Jurkat, Clone E6-1 (cell line): Measurements from ENCODE around the gene SH3RF1.
"Not testable (repeated sequence)": the region's sequence is repeated elsewhere in the genome, so short reads cannot be mapped to it uniquely, and the experiment has no call there.

Source experiments
- DNase-seq: peaks from one replicate; pipeline ENCODE4 v3.0.0-alpha.2; 2011; ENCODE audit warnings: low read depth, low spot score
- H3K4me3 ChIP-seq: 2 replicates; pipeline ENCODE4 v1.5.1; 2011; ENCODE audit warnings: mild to moderate bottlenecking, low read length, control low read depth, moderate library complexity

Gene SH3RF1

DNA sequence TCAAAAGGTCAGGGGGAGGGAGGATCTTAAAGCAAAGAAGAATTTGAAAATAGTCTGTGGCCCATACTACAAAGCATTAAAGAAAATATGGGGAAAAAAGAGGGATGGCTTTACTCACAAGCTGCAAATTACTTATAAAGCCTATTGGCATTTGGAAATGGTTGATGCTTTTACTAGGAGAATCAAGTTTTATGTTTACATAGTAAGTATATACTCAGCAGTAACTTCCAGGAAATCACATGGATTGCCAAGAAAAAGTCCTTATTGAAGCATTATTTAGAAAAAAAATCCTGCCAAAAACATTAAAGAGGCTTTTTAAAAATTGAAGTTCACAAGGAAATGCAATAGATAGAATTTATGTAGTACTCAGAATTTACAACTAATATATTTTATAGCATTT lies 8.4 kb upstream of the SH3RF1 start:
- no peak overlapping the region for H3K4me3 ChIP-seq
- no peak for DNase-seq

DNA sequence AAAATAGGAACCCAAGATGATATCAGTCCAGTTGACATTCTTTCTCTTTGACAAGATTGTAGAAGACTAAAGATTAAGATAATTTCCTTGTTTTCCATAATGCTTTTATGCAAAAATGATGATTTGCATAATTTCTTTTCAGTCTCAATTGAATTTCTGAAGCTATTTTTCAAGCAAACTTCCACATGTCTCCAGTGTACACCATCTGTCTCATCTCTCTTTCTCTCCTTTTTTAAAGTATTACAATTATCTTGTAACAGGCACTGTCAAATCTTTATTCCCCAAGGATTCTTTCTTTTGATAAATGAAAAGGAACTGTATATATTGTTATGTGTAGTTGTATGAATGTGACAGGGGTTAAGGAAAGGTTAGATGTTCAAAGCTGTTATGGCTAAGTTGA lies 7.9 kb upstream of the SH3RF1 start:
- no peak for DNase-seq
- H3K4me3 ChIP-seq: no peak overlapping the region

DNA sequence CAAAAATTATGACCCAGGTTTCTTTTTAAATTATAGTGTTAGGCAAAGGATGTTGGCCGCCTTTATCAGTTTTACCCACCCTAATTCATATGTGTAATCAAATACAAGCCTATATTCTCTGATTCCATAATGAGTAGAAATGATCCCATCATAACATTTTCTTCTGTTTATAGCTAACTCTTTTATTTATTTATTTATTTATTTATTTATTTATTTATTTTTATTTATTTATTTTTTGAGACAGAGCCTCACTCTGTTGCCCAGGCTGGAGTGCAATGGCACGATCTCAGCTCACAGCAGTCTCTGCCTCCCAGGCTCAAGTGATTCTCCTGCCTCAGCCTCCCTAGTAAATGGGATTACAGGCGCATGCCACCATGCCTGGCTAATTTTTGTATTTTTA lies 7.1 kb upstream of the SH3RF1 start:
- not testable (repeated sequence) for DNase-seq

GRCh38 chr4:169275180-169275579 lies 4.4 kb upstream of the SH3RF1 start:
- DNase-seq: no peak

More for the DNA sequence above, 7.1 kb upstream of the SH3RF1 start:
- not testable (repeated sequence) for H3K4me3 ChIP-seq

GRCh38 chr4:169274033-169274432 lies 3.3 kb upstream of the SH3RF1 start:
- H3K4me3 ChIP-seq: no peak overlapping the region
- DNase-seq: no peak

More at GRCh38 chr4:169275180-169275579, 4.4 kb upstream of the SH3RF1 start:
- H3K4me3 ChIP-seq: no peak overlapping the region

GRCh38 chr4:169272265-169272886 lies 1.6 kb upstream of the SH3RF1 start:
- no peak overlapping the region for H3K4me3 ChIP-seq
- DNase-seq: no peak

GRCh38 chr4:169271692-169272007 lies 894 bp upstream of the SH3RF1 start:
- no peak overlapping the region for H3K4me3 ChIP-seq

GRCh38 chr4:169269916-169270809 lies 593 bp downstream of the SH3RF1 start:
- DNase-seq: peak; percentile 37
- peak overlapping the region; percentile 69 for H3K4me3 ChIP-seq

More at GRCh38 chr4:169271692-169272007, 894 bp upstream of the SH3RF1 start:
- DNase-seq: no peak

DNA sequence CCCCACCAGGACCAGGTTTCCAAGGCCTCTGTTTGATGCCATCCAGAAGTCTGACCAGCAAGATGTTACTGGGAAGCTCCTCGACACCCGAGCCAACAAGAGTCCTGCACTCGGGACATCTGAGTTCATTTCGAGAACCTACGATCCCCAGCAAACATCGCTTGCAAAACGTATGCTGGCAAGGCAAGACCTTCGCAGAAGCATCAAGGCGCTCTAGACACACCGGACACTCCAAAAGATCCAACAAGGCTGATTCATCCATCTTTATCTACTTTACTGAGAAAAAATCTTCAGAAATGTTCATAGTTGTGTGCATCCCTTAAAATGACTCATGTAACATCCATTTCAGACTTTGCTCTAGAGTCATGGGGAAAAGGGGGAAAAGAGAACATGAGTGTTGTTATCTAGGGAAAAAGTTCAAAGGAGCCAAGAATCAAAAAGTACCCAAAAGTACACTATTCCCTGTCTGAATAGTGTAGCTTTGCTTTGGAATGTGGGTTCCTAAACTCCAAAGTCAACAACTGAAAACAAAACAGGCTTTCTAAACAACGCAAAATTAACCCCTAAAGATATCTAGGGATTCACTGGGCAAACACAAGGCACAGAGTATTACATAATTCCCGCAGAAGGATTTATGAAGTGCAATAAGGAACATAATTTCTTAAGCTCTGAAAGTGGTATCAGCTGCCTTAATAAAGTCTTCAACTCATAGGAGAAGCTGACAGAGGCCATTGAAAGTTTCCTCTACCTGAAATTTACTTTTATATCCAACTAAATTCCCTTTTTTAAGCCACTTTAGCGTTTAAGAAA lies 1.6 kb downstream of the SH3RF1 start:
- H3K4me3 ChIP-seq: no peak overlapping the region
- no peak for DNase-seq

DNA sequence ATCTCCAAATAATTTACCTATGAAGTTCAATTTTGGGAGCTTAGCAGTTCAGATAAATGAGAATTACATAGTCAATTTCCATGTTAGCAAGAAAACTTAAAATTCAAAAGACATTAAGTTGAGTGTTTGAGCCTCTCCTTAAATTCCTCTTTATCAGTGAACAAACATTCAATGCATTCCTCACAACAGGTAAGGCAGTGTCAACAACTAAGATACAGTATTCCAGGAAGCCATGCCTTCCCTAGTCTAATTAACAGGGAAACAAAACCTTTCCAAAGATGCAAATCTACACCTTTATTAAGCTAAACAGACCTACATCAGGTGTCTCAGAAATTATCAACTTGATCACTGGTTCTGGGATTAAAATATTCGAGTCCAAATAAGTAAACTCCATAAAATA lies 3.7 kb downstream of the SH3RF1 start:
- H3K4me3 ChIP-seq: no peak overlapping the region
- DNase-seq: no peak

DNA sequence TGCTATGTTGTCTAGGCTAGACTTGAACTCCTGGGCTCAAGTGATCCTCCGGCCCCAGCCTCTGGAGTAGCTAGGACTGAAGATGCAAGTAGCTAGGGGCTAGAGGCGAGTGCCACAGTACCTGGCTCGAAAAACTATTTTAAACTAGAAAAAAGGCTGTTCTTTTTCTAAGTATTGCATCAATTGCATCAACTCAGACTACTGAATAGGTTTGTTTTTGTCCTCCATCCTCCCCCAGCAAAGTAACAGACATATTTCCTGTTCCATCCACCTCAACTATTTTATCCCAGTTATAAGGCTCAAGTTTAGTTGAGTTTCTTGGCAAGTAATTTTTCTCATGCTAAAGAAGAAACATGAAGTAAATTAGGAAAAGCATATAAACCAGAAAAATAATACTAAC lies 4.1 kb downstream of the SH3RF1 start:
- no peak overlapping the region for H3K4me3 ChIP-seq
- no peak for DNase-seq

- no peak for DNase-seq
- no peak overlapping the region for H3K4me3 ChIP-seq
Observed at GRCh38 chr4:169266081-169266480, 4.7 kb downstream of the SH3RF1 start.

GRCh38 chr4:169263791-169264392 lies 6.9 kb downstream of the SH3RF1 start:
- no peak for DNase-seq
- no peak overlapping the region for H3K4me3 ChIP-seq

DNA sequence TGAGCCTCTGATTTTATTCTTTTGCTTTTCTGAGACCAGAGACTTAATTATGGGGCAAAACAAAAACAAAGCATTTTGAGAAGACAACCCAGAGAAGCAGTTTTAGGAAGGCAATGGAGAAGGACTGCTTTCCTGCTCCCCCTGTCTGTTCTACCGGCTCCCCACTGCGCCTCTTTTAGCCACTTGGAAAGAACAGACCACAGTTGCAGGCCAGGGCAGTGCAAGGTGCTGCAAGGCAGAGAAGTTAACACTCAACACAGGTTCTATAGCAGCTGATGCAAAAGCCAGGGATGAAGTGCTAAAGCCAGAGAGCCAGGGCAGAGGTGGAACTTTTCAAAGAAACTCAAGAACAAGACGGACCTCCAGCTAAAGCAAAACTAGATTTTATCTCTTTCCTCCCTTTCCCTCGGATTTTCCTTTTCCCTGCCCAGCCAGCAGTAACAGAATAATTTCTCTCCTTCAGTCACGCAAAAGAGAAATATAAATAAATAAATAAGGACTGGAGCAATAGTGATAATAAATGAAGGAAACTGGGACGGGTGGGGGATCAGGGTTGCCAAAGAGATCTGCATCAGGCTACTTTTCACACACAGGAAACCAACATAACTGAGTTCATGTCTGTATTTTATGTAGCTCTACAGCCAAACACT lies 10.4 kb downstream of the SH3RF1 start:
- no peak for DNase-seq
- no peak overlapping the region for H3K4me3 ChIP-seq

DNA sequence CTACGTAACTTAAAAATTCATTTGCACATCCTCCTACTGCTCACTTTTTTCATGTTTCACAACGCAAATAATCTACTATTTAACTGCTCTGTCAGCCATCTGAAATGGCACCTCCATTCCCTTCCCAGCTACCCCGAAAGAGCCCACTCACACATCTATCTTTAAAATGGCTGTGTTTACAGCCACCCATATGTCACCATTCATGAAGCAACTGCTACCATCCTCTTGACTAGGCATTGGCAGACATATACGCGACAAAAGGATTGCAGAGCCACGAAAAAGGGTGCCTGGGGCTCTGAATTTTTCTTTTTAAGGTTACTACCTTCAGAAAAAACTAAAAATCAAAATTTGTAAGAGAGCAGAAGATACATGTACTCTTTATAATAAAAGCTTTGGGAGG lies 11.5 kb downstream of the SH3RF1 start:
- no peak overlapping the region for H3K4me3 ChIP-seq
- no peak for DNase-seq

DNA sequence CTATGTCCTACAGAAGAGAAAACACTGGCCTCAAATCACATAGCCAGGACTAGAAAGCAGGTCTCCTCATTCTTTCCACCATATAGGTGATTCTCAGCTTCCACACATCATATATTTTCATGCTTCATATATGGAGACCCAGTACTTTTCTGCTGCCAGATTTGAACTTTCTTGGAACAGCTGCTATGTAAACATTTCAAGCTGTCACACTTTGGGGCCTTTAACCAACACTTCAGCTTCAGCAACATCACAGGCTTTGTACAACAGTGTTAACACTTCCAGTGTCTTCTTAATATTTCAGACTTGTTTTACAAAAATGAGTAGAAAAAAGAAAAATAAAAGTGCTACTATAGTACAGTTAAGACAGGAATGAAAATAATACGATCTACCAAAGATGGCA lies 12.6 kb downstream of the SH3RF1 start:
- DNase-seq: no peak

GRCh38 chr4:169256856-169257761 lies 13.6 kb downstream of the SH3RF1 start:
- no peak overlapping the region for H3K4me3 ChIP-seq
- no peak for DNase-seq

More for the DNA sequence above, 12.6 kb downstream of the SH3RF1 start:
- H3K4me3 ChIP-seq: no peak overlapping the region

GRCh38 chr4:169256101-169256612 lies 14.6 kb downstream of the SH3RF1 start:
- H3K4me3 ChIP-seq: no peak overlapping the region
- no peak for DNase-seq
